ENCODE results near the gene OR10H4.
"Not testable (repeated sequence)": the region's sequence is repeated elsewhere in the genome, so short reads cannot be mapped to it uniquely, and the experiment has no call there.

GRCh38 chr19:15902898-15903297 lies 45.9 kb upstream of the OR10H4 start:
- not testable (repeated sequence) for TF ChIP-seq CTCF, POLR2AphosphoS5, EP300, POLR2A (IDR thresholded peaks at IDR 0.05)
